HuH-7 (cell line): ENCODE measurements around the gene GRM6.

Experiments
- DNase-seq: peaks from one replicate; pipeline ENCODE4 v3.0.0; 2011; ENCODE audit warnings: low spot score

Gene GRM6

GRCh38 chr5:178984145-178985072, 10.7 kb downstream of the GRM6 start:
- no peak for DNase-seq

GRCh38 chr5:178983728-178984127, 11.4 kb downstream of the GRM6 start:
- no peak for DNase-seq

GRCh38 chr5:178982941-178983340, 12.2 kb downstream of the GRM6 start:
- no peak for DNase-seq

- DNase-seq = no peak
Observed at GRCh38 chr5:178981381-178981780, 13.7 kb downstream of the GRM6 start.

DNA sequence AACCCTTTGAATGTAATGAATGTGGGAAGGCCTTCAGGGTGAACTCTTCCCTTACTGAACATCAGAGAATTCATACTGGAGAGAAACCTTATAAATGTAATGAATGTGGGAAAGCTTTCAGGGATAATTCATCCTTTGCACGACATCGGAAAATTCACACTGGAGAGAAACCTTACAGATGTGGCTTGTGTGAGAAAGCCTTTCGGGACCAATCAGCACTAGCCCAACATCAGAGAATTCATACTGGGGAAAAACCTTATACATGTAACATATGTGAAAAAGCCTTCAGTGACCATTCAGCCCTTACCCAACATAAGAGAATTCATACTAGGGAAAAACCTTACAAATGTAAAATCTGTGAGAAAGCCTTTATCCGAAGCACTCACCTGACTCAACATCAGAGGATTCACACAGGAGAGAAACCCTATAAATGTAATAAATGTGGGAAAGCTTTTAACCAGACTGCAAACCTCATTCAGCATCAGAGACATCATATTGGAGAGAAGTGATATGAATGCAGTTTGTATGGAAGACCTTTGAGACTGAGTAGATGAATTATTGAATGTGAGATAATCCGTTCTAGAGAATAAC, 29.6 kb downstream of the GRM6 start:
- no peak for DNase-seq

GRCh38 chr5:178941361-178941760, 53.8 kb downstream of the GRM6 start:
- no peak for DNase-seq

GRCh38 chr5:178940569-178941360, 54.4 kb downstream of the GRM6 start, which contains the start of gene ZNF454:
Gene ZNF454, plus strand, starts transcription at chr5:178941198. Its CDS starts 1,594 bp downstream, at chr5:178942792.
- no peak for DNase-seq

- no peak for DNase-seq
Observed at GRCh38 chr5:178931846-178932760, 63.0 kb downstream of the GRM6 start.
